HG02943 (cell line): ENCODE results near the gene TASP1.
"Not testable (repeated sequence)": the region's sequence is repeated elsewhere in the genome, so short reads cannot be mapped to it uniquely, and the experiment has no call there.

ENCODE experiments used
- ATAC-seq: cut with Tn5 transposase; IDR thresholded peaks from one replicate; pipeline ENCODE4 v1.9.1; 2021; ENCODE audit warnings: mild to moderate bottlenecking, low read depth, moderate library complexity; ENCODE audit not compliant: unreplicated experiment

The TASP1 gene

DNA sequence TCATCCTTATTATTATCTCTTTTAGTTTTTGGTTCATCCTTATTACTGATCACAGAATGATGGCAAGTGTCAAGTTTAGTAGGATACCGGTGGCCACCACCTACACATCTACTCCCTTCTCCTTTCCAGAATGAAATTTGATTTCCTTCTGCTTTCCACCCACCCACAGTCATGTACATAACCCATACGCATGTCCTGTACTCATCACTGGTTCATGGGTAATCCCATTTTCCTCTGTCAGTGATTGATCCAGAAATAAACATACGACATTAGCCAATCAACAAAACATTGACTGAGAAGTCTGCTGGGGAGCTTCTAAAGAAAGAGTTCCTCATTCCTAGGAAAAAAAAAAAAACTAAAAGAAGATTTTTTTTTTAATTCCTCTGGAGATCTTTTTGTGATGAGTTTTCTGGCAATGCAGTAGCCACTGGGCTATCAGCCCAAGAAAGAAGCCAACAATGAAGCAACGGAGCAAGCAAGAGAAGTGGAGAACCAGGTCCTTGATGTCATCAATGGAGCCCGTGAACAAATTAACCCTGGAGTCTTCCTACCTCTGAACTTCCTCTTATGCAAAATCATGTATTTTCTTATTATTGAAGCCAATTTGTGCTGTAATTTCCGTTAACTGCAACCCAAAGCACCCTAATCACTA lies 127.8 kb downstream of the TASP1 start:
- ATAC-seq: no peak

DNA sequence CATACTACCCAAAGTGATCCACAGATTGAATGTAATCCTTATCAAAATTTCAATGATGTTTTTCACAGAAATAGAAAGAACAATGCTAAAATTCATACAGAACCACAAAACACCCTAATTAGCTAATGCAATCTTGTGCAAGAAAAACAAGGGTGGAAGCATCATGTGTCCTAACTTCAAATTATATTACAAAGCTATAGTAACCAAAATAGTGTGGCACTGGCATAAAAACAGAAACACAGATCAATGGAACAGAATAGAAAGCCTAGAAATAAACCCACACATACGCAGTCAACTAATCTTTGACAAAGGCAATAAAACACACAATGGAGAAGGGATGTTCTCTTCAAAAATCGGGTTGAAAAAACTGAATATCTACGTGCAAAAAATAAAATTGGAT lies 131.1 kb downstream of the TASP1 start:
- ATAC-seq: no peak

DNA sequence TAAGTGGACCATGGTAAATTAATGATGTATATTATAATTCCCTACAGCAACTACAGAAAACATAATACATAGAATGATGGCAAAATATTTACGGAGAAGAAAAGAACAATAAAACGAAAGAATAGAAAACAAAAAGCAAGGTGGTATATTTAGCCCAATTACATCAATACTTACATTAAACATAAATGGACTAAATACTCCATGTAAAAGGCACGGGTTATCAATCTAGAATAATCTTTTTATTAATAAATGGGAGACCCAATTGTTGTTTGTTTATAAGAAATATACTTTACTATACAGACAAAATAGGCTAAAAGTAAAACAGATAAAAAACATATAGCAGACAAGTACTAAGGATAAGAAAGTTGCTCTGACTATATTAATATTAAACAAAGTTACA lies 137.2 kb downstream of the TASP1 start:
- no peak for ATAC-seq

DNA sequence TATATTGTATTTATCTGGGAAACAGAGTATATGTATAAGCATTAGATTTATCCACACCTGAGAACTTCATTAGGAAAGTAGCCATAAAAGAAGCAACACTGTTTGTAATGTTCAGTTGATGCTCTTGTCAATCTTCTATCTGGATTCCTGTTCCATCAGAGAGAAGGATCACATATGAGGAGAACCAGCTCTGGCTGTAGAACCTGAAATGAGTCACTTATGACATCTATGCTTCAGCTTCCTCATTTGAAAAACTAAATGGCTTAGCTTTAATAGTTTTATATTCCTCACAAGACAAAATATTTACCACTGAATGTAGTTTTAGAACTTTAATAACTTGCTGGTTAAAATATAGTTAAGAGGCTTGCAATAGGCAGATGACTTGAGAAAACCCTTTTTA lies 144.7 kb downstream of the TASP1 start:
- no peak for ATAC-seq

DNA sequence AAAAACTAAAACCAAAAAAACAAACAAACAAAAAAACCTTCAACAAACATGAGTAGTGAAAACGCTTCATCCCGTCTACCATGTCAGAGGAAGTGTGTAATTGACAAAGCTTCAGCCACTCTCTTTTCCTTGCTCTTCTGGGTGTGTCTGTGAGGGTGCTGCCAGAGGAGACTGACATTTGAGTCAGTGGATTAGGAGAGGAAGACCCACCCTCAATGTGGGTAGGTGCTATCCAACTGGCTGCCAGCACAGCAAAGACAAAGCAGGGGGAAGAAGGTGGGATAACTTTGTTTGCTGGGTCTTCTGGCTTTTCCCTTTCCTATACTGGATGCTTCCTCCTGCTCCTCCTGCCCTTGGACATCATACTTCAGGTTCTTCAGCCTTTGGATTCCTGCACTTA lies 145.6 kb downstream of the TASP1 start:
- ATAC-seq: no peak

DNA sequence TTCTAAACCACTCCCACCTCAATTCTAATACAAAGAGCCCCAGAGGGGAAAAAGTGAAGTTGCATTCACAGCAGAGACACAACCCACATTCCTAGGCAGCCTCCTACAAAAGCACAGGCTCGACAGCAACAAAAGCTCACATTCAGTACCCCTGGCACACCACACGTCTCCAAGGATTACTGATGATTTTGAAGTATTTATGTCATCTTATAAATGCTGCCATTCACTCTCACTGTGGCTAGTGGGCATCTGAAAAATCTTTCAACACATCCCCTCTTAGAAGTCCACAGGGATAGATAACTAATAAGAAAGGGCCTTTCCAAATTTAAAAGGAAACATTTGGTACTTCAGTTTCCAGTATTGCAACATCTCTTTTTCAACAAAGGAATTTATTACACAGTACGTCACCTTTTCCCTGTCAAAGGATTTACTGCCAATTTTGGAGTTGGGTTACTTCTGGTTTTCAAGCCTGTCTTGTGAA lies 146.7 kb downstream of the TASP1 start:
- ATAC-seq: no peak

DNA sequence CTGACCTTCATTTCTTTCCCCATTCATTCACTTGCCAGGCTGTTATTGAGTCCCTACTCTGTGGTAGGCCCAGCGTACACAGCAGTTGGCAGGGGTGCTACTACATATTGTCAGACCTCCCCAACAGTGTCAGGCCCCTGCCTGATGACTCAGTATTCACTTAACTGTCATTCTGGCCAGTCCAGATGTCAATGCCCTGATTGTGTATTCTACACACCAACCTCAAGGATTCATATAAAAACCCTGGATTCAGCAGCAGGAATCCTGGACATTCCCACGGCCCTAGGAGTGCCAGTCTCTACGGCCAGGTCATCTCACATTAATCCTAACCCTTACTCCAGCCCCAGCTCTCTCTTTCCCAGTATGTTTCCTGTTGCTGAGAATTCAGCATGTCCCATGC lies 151.5 kb downstream of the TASP1 start:
- ATAC-seq: no peak

DNA sequence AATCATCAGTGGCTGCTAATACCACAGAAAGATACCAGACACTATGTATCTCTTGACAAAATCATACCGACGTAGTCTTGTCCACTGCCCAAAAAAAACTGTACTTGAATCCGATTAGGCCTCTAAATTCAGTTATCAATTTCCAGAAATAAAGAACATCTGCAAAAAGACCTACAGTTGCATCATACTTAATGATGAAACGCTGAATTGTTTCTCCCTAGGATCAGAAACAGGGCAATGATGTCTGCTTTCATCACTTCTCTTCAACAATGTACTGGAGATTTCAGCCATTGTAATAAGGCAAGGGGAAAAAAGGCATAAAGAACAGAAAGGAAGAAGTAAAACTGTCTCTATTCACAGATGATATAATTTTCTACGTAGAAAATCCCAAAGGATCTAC lies 152.0 kb downstream of the TASP1 start:
- no peak for ATAC-seq

DNA sequence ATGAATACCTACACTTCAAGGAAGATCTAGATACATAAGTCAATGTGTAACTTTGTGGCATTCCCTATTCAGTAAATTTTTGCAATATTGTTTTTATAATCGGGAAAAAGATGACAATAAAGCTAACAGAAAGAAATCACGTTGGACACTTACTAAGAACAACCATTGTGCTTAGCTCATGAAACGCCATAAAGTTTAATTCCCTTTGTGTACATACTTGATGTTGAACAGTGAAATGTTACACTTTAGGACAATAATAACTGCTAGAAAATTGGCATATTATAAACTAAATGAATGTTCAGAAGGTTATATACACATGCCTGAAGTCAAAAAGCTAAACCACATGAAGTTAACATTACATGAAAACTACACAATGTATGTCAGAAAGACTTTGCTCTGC lies 153.2 kb downstream of the TASP1 start:
- ATAC-seq: no peak

DNA sequence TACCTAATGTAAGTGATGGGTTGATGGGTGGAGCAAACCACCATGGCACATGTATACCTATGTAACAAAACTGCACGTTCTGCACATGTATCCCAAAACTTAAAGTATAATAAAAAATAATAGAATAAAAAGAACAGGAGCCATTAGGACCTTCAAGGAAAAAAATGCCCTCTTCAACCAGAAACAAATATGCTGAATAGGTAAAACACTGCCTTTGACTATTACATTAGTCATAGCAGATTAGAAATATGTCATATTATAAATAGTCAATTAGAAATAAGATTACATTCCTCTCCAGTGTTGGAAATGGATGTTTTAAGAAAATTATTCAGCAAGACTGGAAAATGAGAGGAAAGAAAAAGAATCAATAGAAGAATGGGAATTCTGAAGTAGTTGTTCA lies 153.7 kb downstream of the TASP1 start:
- ATAC-seq: not testable (repeated sequence)

DNA sequence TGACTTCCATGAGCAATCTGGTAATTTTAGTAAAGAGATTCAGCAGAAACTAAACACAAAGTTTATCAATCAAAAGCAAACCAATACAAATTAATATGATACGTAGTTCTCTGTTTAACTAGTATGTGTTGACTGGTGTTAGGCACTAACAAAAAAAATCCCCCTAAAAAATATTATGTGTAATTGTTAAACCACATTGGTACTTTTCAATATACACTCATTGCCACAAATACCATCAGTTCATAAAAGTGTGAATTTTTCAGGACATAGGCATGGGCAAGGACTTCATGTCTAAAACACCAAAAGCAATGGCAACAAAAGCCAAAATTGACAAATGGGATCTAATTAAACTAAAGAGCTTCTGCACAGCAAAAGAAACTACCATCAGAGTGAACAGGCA lies 155.3 kb downstream of the TASP1 start:
- ATAC-seq: not testable (repeated sequence)

DNA sequence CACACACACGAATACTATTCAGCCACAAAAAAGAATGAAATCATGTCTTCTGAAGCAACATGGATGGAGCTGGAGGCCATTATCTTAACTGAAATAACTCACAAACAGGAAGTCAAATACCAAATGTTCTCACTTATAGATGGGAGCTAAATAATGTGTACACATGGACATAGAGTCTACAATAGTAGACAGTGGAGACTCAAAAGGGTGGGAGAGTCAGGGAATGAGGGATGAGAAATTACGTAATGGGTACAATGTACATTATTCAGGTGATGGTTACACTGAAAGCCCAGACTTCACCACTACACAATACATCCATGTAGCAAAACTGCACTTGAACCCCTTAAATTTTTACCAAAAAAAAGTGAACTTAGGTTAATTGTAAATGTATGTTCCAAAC lies 160.4 kb downstream of the TASP1 start:
- ATAC-seq: no peak

DNA sequence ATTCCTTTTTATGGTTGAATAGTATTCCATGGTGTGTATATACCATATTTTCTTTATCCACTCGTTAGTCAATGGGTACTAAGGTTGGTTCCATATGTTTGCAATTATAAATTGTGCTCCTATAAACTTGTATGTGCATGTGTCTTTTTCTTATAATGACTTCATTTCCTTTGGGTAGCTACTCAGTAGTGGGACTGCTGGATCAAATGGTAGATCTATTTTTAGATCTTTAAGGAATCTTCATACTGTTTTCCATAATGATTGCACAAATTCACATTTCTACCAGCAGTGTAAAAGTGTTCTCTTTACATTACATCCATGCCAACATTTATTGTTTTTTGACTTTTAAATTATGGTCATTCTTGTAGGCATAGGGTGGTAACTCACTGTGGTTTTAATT lies 164.3 kb downstream of the TASP1 start:
- no peak for ATAC-seq

DNA sequence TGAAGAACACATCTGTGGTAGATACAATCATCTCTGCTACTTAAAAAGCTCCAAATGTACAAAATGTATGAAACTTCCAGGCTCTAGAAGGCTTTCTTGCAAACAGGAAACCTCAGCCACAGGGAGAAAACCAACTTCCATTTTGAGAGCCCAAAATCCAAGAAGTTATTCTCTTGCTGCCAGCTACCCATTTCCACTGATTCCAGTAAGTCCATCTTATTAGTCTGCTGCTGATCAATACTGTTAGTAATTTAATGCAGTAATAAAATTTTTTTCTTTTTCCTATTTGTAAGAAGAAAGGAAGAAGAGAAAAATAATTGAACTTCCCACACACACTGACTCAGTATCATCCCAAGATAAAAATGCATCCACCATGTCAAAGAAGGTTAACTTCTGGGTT lies 169.5 kb downstream of the TASP1 start:
- no peak for ATAC-seq

DNA sequence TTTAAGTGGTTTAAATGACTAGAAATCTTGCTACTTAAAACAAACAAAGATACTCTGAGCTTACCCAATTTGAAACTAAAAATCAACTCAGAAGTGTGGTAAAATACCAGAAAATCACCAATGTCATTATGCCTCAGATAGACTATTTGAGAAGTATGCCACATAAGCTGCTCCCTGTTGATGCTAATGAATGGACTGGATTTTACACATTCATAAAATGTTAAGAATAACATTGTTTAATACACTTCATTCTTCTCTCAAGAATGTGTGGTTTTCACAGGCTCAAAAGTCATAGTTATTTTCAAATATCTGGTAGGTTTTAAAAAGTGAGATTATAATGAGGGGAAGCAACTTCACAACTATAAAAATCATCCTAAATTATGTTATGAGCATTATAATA lies 170.6 kb downstream of the TASP1 start:
- no peak for ATAC-seq

DNA sequence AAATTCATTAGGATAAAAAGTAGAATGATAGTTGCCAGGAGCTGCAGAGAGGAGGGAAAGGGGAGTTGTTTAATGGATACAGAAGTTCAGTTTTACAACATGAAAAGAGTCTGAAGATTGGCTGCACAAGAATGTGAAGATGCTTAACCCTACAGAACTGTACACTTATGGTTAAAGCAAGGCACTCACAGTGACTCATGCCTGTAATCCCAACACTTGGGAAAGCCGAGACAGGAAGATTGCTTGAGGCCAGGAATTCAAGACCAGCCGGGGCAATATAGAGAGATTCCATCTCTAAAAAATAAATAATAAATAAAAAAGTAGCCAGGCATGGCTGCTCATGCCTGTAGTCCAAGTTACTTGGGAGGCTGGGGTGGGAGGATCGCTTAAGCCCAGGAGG lies 174.0 kb downstream of the TASP1 start:
- ATAC-seq: no peak

DNA sequence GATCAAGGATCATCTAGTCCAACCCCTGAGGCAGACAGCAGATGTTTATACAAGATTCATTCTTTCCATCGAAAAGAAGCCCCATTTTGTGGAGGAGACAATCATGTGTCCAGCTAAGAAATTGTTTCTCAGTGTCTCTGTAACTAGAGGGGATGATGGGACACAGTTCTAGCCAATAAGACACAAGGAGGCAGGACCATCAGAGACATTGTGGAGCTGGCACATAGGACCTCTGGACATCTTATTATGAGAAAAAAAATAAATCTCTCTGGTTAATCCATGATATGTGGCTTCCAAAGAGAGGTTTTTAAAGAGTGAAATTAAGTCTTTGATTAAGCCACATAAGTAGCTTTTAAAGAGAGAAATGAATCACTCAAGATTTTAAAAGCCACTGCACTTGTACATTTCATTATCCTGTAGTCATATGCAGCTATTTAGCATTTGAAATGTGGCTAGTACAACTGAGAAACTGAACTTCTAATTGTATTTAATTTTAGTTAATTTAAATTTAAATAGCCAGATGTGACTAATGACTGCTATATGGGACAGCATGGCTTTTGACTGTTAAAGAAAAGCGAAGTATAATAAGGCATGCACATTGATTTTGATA lies 176.8 kb downstream of the TASP1 start:
- ATAC-seq: no peak

DNA sequence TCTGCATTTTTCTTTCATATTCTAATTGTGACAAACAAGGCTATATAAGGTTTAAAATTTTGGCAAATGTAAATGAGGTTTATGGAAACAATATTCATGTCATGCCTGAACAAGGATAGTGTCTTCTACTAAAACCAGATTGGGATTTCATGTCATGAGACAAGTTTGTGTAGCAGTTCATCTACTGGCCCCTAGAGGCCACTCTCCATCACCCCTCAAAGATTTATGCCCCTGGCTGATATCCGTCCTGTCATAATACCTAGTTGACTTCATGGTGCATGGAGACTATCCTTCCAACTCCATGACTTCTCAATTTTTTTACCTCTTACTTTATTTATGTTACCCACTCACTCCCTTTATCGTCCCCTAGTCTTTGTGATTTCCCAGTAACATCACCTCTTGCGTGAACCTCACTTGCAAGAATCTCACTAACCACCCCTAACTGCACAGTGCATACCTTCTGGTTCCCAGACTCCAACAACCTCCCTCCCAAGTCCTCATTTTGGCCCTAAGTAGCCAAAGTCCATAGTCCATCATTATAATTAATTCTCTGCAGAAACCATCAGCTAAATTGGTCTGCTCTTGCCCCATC lies 179.8 kb downstream of the TASP1 start:
- peak; percentile 85 for ATAC-seq

DNA sequence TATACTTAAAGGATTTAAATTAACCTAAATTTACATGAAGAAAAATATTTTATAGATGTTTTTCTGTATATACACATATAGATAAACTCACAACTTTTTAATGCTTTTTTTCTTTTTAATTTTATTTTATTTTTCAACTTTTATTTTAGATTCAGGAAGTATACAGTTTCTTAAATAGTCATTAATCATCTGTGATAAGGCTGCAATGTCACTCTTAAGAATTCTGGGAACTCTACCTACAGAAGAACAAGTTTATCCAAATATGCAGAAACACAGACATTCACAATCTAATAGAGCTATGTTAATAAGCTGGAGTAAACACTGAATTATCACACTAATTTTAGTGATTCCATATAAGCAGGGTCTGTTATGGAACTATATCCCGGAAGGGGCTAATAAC lies 181.2 kb downstream of the TASP1 start:
- ATAC-seq: no peak

DNA sequence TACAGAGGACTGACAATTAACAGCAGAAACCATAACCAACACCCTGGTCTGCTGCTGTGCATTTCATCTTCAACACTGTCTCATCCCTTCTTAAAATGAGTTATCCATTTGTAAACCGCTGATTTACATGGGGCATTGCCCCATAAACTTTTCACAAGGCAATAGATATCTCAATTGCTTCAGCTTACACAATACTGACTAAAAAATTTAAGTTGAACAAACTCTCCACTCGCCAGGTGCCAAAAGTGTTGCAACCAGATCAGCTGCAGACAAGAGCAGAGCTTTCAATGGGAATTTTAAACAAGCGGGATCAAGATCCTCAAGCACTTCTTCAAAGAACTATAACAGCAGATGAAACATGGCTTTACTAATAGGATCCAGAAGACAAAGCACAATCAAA lies 183.0 kb downstream of the TASP1 start:
- ATAC-seq: no peak

DNA sequence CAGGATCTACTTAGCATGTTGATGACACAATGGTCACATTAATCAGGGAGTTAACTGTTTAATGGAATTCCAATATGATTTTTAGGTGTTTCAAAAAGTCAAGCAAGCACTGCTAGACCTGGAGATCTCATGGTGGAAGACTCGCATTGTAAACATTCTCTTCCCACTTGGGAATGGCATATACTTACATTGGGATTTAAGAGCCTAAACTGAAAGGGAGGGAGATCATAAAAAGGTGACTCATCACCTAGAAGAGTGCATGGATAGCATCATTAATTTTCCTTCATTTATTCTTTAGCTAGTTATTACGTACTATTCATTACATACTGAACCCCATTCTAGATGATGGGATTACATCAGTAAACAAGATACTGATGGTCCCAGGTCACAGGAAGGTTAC lies 185.4 kb downstream of the TASP1 start:
- ATAC-seq: no peak

DNA sequence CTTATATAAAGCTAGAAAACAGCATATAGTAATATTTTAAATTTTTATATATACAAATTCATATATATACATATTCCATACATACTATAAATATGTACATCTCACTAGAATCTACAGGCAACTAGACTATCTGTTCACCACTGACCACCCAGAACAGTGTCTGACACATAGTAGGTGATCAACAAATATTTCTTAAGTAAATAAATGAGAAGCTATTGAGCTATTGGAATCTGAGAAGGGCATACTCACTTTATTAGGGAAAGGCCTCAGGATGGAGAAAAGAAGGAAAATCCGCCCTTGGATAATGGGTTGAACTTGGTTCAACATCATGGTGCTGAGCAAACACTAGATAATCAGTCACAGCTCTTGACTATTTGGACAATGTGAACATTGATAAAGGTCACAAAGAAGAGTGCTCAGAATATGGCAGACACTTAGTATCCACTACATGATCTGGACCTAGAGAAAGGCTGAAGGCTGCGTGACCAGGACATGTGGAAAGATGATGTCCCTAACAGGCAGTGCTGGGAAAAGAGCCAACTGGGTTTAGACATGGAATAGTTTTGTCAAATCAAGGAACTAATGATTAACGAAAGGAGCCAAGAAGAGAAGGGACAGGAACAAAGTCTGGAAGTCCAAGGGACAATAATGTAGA lies 186.1 kb downstream of the TASP1 start:
- no peak for ATAC-seq
